Astrocyte (in vitro differentiated cells and primary cell): ENCODE data around the gene BZW1. TPM values are rescaled to one million over a fixed set of nuclear protein-coding genes. Genes with fewer than 3 reads are reported as not detected.

Source experiments
- DNase-seq: peaks from one replicate; pipeline ENCODE4 v3.0.0-alpha.2; 2010; ENCODE audit warnings: low read depth
- FAIRE-seq: peaks from 2 replicates; lab custom pipeline; 2011; peaks lifted over from hg19 to GRCh38; lab: Jason Lieb, UNC
- H2AFZ ChIP-seq: 2 replicates; pipeline ENCODE4 v1.6.0; 2012; ENCODE audit warnings: low read depth, low read length, inconsistent platforms
- H3K27ac ChIP-seq: 2 replicates; pipeline ENCODE4 v1.5.1; 2011; ENCODE audit warnings: low read depth, low read length, inconsistent platforms
- H3K27me3 ChIP-seq: 2 replicates; pipeline ENCODE4 v1.6.0; 2011; ENCODE audit warnings: low read length, inconsistent platforms; ENCODE audit not compliant: insufficient read depth
- H3K36me3 ChIP-seq: 2 replicates; pipeline ENCODE4 v1.5.1; 2011; ENCODE audit warnings: low read length, inconsistent platforms; ENCODE audit not compliant: insufficient read depth
- H3K4me1 ChIP-seq: 2 replicates; pipeline ENCODE4 v1.5.1; 2011; ENCODE audit warnings: low read length, inconsistent platforms; ENCODE audit not compliant: insufficient read depth
- H3K4me2 ChIP-seq: 2 replicates; pipeline ENCODE4 v1.6.0; 2012; ENCODE audit warnings: low read length, inconsistent platforms
- H3K4me3 ChIP-seq: 2 replicates; pipeline ENCODE4 v1.5.1; 2011; ENCODE audit warnings: low read depth, mild to moderate bottlenecking, low read length, inconsistent platforms; ENCODE audit not compliant: insufficient read depth
- H3K79me2 ChIP-seq: 2 replicates; pipeline ENCODE4 v1.6.0; 2012; ENCODE audit warnings: mild to moderate bottlenecking, low read length, inconsistent platforms; ENCODE audit not compliant: insufficient read depth
- H3K9ac ChIP-seq: 2 replicates; pipeline ENCODE4 v1.6.0; 2012; ENCODE audit warnings: mild to moderate bottlenecking, low read length, inconsistent platforms
- H3K9me3 ChIP-seq: 2 replicates; pipeline ENCODE4 v1.5.1; 2012; ENCODE audit warnings: low read depth, mild to moderate bottlenecking, low read length, inconsistent platforms; ENCODE audit not compliant: insufficient read depth
- H4K20me1 ChIP-seq: 2 replicates; pipeline ENCODE4 v1.6.0; 2012; ENCODE audit warnings: low read length, inconsistent platforms; ENCODE audit not compliant: insufficient read depth
- H3K27ac Mint-ChIP-seq: one replicate; pipeline ENCODE4 v1.8.0; 2021; ENCODE audit warnings: mild to moderate bottlenecking, mixed read lengths; ENCODE audit not compliant: unreplicated experiment
- H3K27me3 Mint-ChIP-seq: one replicate; pipeline ENCODE4 v1.8.0; 2021; ENCODE audit warnings: low read depth, mixed read lengths; ENCODE audit not compliant: unreplicated experiment
- H3K36me3 Mint-ChIP-seq: one replicate; pipeline ENCODE4 v1.8.0; 2021; ENCODE audit warnings: low read depth, mixed read lengths; ENCODE audit not compliant: unreplicated experiment
- H3K4me1 Mint-ChIP-seq: one replicate; pipeline ENCODE4 v1.8.0; 2021; ENCODE audit warnings: low read depth, mixed read lengths; ENCODE audit not compliant: unreplicated experiment
- H3K4me3 Mint-ChIP-seq: one replicate; pipeline ENCODE4 v1.8.0; 2021; ENCODE audit warnings: mild to moderate bottlenecking, moderate library complexity, mixed read lengths; ENCODE audit not compliant: unreplicated experiment
- H3K9me3 Mint-ChIP-seq: one replicate; pipeline ENCODE4 v1.8.0; 2021; ENCODE audit warnings: mild to moderate bottlenecking, mixed read lengths; ENCODE audit not compliant: unreplicated experiment
- EZH2 ChIP-seq: IDR thresholded peaks from 2 replicates; pipeline ENCODE4 v1.6.1; 2012; ENCODE audit warnings: mild to moderate bottlenecking, low read length, inconsistent platforms; ENCODE audit not compliant: insufficient read depth
- total RNA-seq: library from RNA; stranded (reverse); gene quantifications from 2 replicates; pipeline ENCODE4 v1.2.1, GENCODE V29; 2021
- TF ChIP-seq, protein P1 (sequence below): IDR thresholded peaks from 2 replicates; pipeline ENCODE4 v1.5.1; 2011; ENCODE audit warnings: low read depth, mild to moderate bottlenecking, inconsistent platforms, low read length, moderate library complexity; ENCODE audit not compliant: insufficient read depth

The BZW1 gene
- total RNA-seq, 1 donor from 2014 or later: 322 TPM

DNA sequence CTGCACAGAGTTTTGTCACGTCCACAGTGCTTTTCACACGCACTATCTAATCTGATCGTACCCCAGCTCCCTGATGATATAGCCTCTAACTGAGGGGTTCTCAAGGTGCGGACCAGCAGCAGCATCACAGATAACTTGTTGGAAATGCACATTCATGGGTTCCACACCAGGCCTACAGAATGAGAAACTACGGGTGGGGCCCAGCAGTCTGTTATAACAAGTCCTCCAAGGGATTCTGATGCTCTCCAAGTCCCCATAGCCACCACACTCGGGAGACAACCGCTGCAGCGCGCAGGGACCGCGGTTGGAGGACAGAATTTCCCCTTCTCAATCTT, 745 bp upstream of the BZW1 start:
- H3K27ac Mint-ChIP-seq: peak overlapping the region; percentile 79
- peaks cover 24% of the 10 kb centered on the region for H3K36me3 ChIP-seq
- no peaks in the 10 kb centered on the region for H3K27me3 Mint-ChIP-seq
- no peaks in the 10 kb centered on the region for H3K27me3 ChIP-seq
- peak overlapping the region; percentile 59 for H3K4me3 ChIP-seq
- H3K4me3 Mint-ChIP-seq: peak overlapping the region; percentile 69
- H3K9me3 Mint-ChIP-seq: peaks cover 1% of the 10 kb centered on the region
- H3K4me2 ChIP-seq: peak overlapping the region; percentile 87
- peaks cover 21% of the 10 kb centered on the region for H3K4me1 Mint-ChIP-seq
- H3K36me3 Mint-ChIP-seq: peaks cover 2% of the 10 kb centered on the region
- TF ChIP-seq, protein P1, sequence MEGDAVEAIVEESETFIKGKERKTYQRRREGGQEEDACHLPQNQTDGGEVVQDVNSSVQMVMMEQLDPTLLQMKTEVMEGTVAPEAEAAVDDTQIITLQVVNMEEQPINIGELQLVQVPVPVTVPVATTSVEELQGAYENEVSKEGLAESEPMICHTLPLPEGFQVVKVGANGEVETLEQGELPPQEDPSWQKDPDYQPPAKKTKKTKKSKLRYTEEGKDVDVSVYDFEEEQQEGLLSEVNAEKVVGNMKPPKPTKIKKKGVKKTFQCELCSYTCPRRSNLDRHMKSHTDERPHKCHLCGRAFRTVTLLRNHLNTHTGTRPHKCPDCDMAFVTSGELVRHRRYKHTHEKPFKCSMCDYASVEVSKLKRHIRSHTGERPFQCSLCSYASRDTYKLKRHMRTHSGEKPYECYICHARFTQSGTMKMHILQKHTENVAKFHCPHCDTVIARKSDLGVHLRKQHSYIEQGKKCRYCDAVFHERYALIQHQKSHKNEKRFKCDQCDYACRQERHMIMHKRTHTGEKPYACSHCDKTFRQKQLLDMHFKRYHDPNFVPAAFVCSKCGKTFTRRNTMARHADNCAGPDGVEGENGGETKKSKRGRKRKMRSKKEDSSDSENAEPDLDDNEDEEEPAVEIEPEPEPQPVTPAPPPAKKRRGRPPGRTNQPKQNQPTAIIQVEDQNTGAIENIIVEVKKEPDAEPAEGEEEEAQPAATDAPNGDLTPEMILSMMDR: no peak
- no peak for TF ChIP-seq EZH2
- peaks cover 19% of the 10 kb centered on the region for H3K4me1 ChIP-seq
- peak overlapping the region; percentile 99 for H3K27ac ChIP-seq
- peaks cover 43% of the 10 kb centered on the region for H3K79me2 ChIP-seq
- peaks cover 35% of the 10 kb centered on the region for H4K20me1 ChIP-seq
- peak overlapping the region; percentile 94 for H3K9ac ChIP-seq
- peak overlapping the region; percentile 67 for H2AFZ ChIP-seq
- H3K9me3 ChIP-seq: no peaks in the 10 kb centered on the region
- no peak for DNase-seq
- no peak for FAIRE-seq

DNA sequence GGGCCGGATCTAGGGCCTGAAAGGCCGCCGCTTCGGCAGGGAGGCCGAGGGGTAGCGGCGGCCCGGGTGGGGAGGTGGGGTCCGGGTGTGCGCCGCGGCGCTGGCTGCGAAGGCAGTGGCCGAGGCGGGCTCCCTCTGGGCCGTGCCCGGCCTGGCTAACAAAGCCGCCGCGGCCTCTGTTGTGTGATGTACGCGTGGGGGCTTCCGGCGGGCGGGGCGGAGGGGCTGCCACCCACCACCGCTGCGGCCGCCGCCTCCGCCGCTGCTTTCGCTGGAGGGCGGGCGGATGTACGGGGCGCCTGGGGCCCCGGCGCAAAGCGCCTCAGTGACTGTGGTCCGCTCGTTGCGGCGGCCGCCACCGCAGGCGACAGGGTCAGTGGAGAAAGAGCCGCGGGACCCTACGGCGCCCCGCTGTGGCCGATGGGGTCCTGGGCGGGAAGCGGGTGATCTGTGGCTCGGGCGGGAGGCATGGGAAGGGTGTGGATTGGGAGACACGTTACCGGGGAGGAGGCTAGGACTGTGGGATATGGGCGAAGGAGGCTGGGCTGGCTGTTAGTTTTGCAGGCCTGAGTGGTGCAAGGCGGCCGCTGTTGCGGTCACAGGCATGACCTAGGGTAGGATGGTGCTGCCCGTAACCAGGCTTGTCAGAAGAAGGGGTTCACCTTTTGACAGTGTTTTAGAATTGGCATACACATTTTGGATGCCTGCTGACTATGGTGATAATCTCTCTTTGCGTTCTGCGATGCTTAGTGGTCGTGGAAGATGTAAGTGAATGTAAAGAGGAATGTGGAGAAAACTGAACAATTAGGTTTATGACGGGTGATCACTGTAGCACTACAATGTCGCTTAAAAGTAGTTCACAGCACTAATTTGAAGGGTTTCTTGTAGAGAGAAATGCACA, 662 bp downstream of the BZW1 start:
- peak; percentile 40 for DNase-seq
- Mint-ChIP-seq H3K27ac (peak overlapping the region; percentile 89), H3K4me1 (peaks cover 21% of the 10 kb centered on the region), H3K4me3 (peak overlapping the region; percentile 97), H3K36me3 (peaks cover 5% of the 10 kb centered on the region), H3K27me3 (no peaks in the 10 kb centered on the region), H3K9me3 (peaks cover 1% of the 10 kb centered on the region)
- Histone ChIP-seq H3K9me3 (no peaks in the 10 kb centered on the region), H3K36me3 (peaks cover 36% of the 10 kb centered on the region), H4K20me1 (peaks cover 47% of the 10 kb centered on the region), H3K4me1 (peaks cover 19% of the 10 kb centered on the region), H3K27ac (peak overlapping the region; percentile 99), H3K27me3 (no peaks in the 10 kb centered on the region), H2AFZ (no peak overlapping the region), H3K79me2 (peaks cover 56% of the 10 kb centered on the region), H3K9ac (peak overlapping the region; percentile 94), H3K4me2 (peak overlapping the region; percentile 87), H3K4me3 (peak overlapping the region; percentile 96)
- no peak for FAIRE-seq
- no peak for TF ChIP-seq EZH2
- TF ChIP-seq, protein P1: no peak
